GM12878 (cell line): ENCODE data around the gene KAZN.

Experiments
- E2F8 ChIP-seq: fragments of 450-650 bp; IDR thresholded peaks from 2 replicates; pipeline ENCODE4 v1.6.1; 2018; ENCODE audit warnings: mild to moderate bottlenecking, low read depth, moderate library complexity; ENCODE audit not compliant: partially characterized antibody
- IRF3 ChIP-seq: fragments of 450-650 bp; IDR thresholded peaks from 2 replicates; pipeline ENCODE4 v1.6.1; 2014; ENCODE audit warnings: mild to moderate bottlenecking
- ZBTB33 ChIP-seq: fragments of 450-650 bp; IDR thresholded peaks from 2 replicates; pipeline ENCODE4 v1.6.1; 2017; ENCODE audit warnings: mild to moderate bottlenecking
- TF ChIP-seq, protein P1 (sequence below): IDR thresholded peaks from 2 replicates; pipeline ENCODE4 v1.6.1; 2011; ENCODE audit warnings: low read depth, low read length, improper control_type of control experiment, borderline replicate concordance
- TF ChIP-seq, protein P2 (sequence below): IDR thresholded peaks from 2 replicates; pipeline ENCODE4 v1.6.1; 2012; ENCODE audit warnings: low read depth, low read length, improper control_type of control experiment

DNA sequence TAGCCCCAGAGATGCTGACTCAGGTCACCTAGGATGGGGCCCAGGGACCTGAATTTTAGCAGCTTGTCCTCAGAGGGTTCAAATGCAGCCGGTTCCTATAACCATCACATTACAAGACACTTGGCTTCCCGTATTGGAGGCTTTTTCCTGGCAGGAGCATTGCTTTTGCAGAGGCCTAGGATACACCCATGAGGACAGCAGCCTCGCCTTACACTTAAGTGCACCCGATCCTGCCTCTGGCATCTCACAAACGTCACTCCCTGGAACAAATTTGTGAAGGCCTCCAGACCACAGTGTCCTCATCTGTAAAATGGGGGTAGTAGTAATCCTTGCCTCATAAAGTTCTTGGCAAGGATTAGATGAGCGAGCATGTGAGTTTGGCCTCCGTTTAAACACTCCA is 130.0 kb downstream of the KAZN start:
- no peak for TF ChIP-seq ZBTB33
- TF ChIP-seq, protein P1, sequence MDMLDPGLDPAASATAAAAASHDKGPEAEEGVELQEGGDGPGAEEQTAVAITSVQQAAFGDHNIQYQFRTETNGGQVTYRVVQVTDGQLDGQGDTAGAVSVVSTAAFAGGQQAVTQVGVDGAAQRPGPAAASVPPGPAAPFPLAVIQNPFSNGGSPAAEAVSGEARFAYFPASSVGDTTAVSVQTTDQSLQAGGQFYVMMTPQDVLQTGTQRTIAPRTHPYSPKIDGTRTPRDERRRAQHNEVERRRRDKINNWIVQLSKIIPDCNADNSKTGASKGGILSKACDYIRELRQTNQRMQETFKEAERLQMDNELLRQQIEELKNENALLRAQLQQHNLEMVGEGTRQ = no peak
- no peak for TF ChIP-seq IRF3
- no peak for TF ChIP-seq E2F8
- TF ChIP-seq, protein P2, sequence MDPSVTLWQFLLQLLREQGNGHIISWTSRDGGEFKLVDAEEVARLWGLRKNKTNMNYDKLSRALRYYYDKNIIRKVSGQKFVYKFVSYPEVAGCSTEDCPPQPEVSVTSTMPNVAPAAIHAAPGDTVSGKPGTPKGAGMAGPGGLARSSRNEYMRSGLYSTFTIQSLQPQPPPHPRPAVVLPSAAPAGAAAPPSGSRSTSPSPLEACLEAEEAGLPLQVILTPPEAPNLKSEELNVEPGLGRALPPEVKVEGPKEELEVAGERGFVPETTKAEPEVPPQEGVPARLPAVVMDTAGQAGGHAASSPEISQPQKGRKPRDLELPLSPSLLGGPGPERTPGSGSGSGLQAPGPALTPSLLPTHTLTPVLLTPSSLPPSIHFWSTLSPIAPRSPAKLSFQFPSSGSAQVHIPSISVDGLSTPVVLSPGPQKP = no peak
